HG03442 (cell line): ENCODE data around the gene ACSL1.

Experiments
- ATAC-seq: cut with Tn5 transposase; IDR thresholded peaks from one replicate; pipeline ENCODE4 v1.9.1; 2021; ENCODE audit warnings: mild to moderate bottlenecking, moderate library complexity; ENCODE audit not compliant: unreplicated experiment

Gene ACSL1

DNA sequence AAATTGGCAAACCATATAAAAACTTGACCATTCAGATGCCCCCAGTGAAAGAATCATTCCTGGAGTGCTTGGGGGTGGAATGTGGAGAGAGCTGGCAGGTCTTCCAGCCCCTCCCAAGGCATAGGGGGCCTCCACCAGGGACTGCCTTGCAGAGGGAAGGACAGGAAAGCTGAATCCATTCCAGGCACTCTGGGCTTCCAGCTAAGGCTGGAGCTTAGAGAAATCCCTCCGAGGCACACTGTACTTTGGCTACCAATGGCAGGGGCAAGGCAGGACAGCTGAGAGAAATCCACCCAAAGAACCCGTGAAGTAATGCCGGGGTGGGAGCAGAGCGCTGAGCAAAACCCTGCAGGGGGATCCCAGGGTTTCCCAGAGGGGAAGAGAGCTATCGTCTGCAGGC lies 95.8 kb downstream of the ACSL1 start:
- ATAC-seq, result no peak

- ATAC-seq, result no peak
Observed at GRCh38 chr4:184728858-184729257, 96.9 kb downstream of the ACSL1 start.

GRCh38 chr4:184727430-184727829 lies 98.3 kb downstream of the ACSL1 start:
- ATAC-seq, result no peak

DNA sequence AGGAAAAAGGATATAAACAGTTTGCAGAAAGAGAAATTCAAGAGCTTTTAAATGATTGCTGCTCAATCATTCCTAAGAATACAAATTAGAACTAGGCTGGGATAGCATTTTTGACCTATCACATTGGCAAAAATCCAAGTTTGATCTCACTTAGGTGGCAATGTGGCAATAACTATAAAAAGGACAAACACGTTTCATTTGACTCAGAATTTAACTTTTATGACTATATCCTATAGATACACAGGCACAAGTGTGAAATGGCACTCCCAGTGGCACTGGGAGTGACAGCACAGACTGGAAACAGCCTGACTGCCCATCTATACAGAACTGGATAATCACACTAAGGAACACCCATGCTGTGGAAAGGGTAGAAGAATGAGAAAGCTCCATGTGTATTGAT lies 103.0 kb downstream of the ACSL1 start:
- ATAC-seq, result no peak

DNA sequence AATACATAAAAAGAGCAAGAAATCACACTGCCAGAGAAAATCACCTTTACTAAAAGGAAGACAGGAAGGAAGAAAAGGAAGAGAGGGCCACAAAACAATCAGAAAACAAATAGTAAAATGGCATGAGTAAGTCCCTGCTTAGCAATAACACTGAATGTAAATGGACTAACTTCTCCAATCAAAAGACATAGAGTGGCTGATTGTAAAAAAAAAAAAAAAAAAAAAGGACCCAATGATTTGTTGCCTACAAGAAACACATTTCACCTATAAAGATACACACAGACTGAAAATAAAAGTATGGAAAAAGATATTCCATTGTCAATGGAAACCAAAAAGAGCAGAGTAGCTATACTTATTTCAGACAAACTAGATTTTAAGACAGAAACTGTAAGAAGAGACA lies 104.5 kb downstream of the ACSL1 start:
- no peak for ATAC-seq

DNA sequence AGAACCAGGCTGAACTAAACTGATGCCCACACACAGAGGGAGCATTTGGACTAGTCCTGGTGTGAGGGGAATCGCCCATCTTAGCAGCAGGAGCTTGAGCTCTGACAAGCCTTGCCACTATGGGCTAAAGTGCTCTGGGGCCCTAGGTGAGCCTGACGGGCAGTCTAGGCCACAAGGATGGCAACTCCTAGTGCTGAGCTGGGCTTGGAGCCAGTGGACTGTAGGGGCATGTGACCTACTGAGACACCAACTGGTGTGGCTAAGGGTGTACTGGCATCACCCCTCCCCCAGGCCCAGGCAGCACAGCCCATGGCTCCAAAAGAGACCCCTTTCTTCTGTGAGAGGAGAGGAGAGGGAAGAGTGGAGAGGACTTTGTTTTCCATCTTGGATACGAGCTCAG lies 106.4 kb downstream of the ACSL1 start:
- ATAC-seq, result no peak

GRCh38 chr4:184715526-184715925 lies 110.2 kb downstream of the ACSL1 start:
- ATAC-seq, result no peak

- no peak for ATAC-seq
Observed at GRCh38 chr4:184713887-184714286, 111.9 kb downstream of the ACSL1 start.

DNA sequence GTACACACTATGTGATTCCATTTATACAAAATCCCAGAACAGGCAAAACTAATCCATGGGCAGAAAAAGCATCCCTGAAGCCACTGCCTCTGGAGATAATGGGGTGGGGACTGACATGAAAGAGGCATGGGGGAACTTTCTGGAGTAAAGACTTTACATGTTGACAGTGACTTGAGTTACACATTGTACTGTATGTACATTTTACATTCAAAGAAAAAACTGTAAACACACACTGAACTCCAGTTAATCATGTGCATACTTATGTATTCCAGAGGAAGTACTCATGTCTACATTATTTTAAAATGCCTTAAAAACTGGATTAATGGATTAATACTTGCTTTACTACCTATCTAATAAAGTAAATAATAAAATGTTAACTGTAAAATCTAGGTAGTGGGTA lies 113.4 kb downstream of the ACSL1 start:
- ATAC-seq, result no peak

DNA sequence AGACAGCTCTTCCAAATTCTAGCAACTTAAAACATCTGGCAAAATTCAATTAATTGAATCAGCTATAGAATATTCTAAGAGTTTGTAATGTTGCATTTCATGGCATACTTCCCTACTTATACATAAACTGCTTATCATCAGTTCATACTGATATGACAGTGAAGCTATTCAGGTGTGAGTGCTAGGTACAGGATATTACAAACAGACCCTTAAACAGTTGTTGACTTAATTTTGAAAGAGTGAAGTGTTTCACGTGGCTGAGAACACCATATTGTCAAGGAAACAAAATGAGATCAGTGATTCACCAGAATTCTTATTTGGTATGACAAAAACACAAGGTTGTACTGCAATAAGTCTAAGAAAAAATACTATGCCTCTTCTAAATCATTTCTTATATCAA lies 119.3 kb downstream of the ACSL1 start:
- no peak for ATAC-seq

DNA sequence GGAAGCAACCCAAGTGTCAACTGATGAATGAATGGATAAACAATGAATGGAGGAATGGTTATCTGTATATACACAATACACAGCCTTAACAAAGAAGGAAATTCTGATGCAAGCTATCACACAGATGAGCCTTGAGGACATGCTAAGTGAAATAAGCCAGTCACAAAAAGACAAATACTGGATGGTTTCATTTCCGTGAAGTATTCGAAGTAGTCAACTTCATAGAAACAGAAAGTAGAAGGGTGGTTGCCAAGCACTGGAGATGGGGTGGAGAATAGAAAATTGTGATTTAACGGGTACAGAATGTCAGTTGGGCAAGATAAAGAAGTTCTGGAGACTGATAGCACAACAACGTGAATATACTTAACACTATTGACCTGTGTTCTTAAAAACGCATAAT lies 120.1 kb downstream of the ACSL1 start:
- ATAC-seq, result no peak
